ENCODE results near the gene CES3.

Gene CES3

GRCh38 chr16:67013233-67013822, 52.3 kb downstream of the CES3 start:
- H3K27ac ChIP-seq (ENCODE audit: low read depth, low read length) = no peak overlapping the region
- H3K4me3 ChIP-seq (ENCODE audit: low read length) = peak overlapping the region; percentile 64
- no peaks in the 10 kb centered on the region for H3K36me3 ChIP-seq (ENCODE audit: control insufficient read depth, insufficient read depth, low read length)
- peaks cover 6% of the 10 kb centered on the region for H3K27me3 ChIP-seq (ENCODE audit: control insufficient read depth, insufficient read depth, low read length)
- H3K4me1 ChIP-seq (ENCODE audit: control insufficient read depth, insufficient read depth, low read length) = no peaks in the 10 kb centered on the region
- no peak overlapping the region for H3K9ac ChIP-seq (ENCODE audit: low read length)

GRCh38 chr16:67013823-67014633, 53.0 kb downstream of the CES3 start:
- Histone ChIP-seq H3K27ac (ENCODE audit: low read depth, low read length) (no peak overlapping the region), H3K27me3 (ENCODE audit: control insufficient read depth, insufficient read depth, low read length) (peaks cover 6% of the 10 kb centered on the region), H3K9ac (ENCODE audit: low read length) (no peak overlapping the region), H3K36me3 (ENCODE audit: control insufficient read depth, insufficient read depth, low read length) (no peaks in the 10 kb centered on the region), H3K4me1 (ENCODE audit: control insufficient read depth, insufficient read depth, low read length) (no peaks in the 10 kb centered on the region), H3K4me3 (ENCODE audit: low read length) (peak overlapping the region; percentile 64)

GRCh38 chr16:67014634-67015312, 53.7 kb downstream of the CES3 start:
- Histone ChIP-seq H3K9ac (ENCODE audit: low read length) (no peak overlapping the region), H3K27me3 (ENCODE audit: control insufficient read depth, insufficient read depth, low read length) (peaks cover 6% of the 10 kb centered on the region), H3K27ac (ENCODE audit: low read depth, low read length) (no peak overlapping the region), H3K4me3 (ENCODE audit: low read length) (peak overlapping the region; percentile 64), H3K36me3 (ENCODE audit: control insufficient read depth, insufficient read depth, low read length) (no peaks in the 10 kb centered on the region), H3K4me1 (ENCODE audit: control insufficient read depth, insufficient read depth, low read length) (no peaks in the 10 kb centered on the region)

DNA sequence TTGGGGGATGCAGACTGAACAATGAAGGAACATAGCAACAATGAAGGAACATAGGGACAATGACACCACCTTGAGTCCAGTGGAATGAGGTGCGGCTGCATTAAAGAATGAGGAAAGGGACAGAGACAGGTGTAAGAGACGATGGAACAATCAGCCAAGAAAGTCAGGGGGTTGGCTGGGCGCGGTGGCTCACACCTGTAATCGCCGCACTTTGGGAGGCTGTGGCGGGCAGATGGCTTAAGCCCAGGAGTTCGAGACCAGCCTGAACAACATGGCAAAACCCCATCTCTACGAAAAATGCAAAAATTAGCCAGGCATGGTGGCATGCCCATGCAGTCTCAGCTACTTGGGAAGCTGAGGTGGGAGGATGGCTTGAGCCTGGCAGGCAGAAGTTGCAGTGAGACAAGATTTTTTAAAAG, 54.3 kb downstream of the CES3 start:
- Histone ChIP-seq H3K4me1 (ENCODE audit: control insufficient read depth, insufficient read depth, low read length) (no peaks in the 10 kb centered on the region), H3K36me3 (ENCODE audit: control insufficient read depth, insufficient read depth, low read length) (no peaks in the 10 kb centered on the region), H3K4me3 (ENCODE audit: low read length) (no peak overlapping the region), H3K9ac (ENCODE audit: low read length) (no peak overlapping the region), H3K27ac (ENCODE audit: low read depth, low read length) (no peak overlapping the region), H3K27me3 (ENCODE audit: control insufficient read depth, insufficient read depth, low read length) (peaks cover 6% of the 10 kb centered on the region)

DNA sequence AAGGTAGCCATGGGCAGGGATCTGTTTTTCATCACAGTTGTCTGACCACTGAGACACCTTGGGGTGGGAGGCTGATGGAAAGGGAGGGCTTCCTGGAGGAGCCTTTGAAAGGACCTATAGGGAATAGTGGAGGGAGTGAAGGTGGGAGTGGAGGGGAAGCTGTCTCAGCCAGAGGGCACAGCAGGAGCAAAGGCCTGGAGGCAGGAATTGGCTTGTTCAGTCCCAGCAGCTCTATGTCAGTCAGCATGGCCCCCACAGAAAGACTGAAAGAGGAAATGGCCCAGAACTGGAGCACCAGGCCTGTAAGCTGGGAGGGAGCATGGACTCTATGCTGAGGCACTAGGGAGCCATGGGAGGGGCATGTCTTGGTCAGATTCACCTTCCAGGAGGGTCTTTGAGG, 55.1 kb downstream of the CES3 start:
- H3K9ac ChIP-seq (ENCODE audit: low read length) = no peak overlapping the region
- H3K27ac ChIP-seq (ENCODE audit: low read depth, low read length) = no peak overlapping the region
- no peaks in the 10 kb centered on the region for H3K4me1 ChIP-seq (ENCODE audit: control insufficient read depth, insufficient read depth, low read length)
- no peaks in the 10 kb centered on the region for H3K36me3 ChIP-seq (ENCODE audit: control insufficient read depth, insufficient read depth, low read length)
- H3K4me3 ChIP-seq (ENCODE audit: low read length) = no peak overlapping the region
- peaks cover 6% of the 10 kb centered on the region for H3K27me3 ChIP-seq (ENCODE audit: control insufficient read depth, insufficient read depth, low read length)

DNA sequence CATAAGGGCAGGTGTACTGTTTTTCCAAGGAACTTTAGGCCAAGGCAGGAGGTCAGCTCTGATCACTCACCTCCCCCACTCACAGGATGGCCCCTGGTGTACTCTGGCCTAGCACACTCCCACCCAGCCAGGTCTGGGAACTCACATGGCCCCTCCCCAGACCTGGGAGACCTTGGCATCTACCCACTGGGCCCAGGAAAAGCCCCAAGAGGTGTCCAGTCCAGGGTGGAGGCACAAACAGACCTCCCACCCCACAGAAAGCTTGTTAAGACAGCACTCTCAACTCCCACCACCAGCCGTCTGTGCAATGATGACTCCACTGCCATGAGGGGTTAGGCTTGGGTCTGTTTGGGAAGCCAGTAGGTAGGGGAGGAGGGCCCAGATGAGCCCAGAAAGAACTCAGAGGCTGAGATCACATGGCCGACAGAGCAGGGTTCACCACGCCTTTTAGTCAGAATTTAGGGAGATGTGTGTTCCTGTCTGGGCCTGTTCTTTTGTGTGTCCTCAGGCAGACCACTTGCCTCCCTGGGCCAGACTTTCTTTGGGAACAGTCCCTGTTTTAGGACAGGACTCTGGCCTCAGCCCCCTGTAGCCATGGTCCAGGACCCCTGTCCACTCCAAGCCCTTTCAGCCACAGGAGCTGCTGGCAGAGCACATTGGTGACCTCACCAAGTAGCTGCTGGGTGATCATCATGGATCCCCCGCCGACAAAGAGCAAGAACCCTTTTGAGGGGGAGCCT, 55.8 kb downstream of the CES3 start:
- no peaks in the 10 kb centered on the region for H3K4me1 ChIP-seq (ENCODE audit: control insufficient read depth, insufficient read depth, low read length)
- no peak overlapping the region for H3K9ac ChIP-seq (ENCODE audit: low read length)
- no peaks in the 10 kb centered on the region for H3K36me3 ChIP-seq (ENCODE audit: control insufficient read depth, insufficient read depth, low read length)
- H3K27me3 ChIP-seq (ENCODE audit: control insufficient read depth, insufficient read depth, low read length) = peaks cover 6% of the 10 kb centered on the region
- H3K27ac ChIP-seq (ENCODE audit: low read depth, low read length) = no peak overlapping the region
- H3K4me3 ChIP-seq (ENCODE audit: low read length) = no peak overlapping the region

DNA sequence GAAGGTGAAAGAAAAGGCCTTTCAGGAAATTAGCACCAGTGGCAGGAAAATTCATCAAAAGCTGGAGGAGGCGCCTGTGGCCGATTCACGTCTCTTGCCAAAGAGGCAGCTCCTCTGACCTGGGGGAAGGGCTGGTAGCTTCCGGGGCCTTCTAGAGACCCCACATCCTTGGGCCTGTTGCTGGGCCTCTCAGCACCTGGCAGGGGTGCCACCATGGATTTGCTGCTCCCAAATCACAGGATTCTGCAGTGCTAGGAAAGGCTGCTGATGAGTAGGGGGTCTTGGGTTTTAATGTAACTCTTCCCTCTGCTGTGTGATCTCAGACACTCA, 56.3 kb downstream of the CES3 start:
- H3K36me3 ChIP-seq (ENCODE audit: control insufficient read depth, insufficient read depth, low read length) = no peaks in the 10 kb centered on the region
- no peaks in the 10 kb centered on the region for H3K4me1 ChIP-seq (ENCODE audit: control insufficient read depth, insufficient read depth, low read length)
- peaks cover 6% of the 10 kb centered on the region for H3K27me3 ChIP-seq (ENCODE audit: control insufficient read depth, insufficient read depth, low read length)
- no peak overlapping the region for H3K27ac ChIP-seq (ENCODE audit: low read depth, low read length)
- no peak overlapping the region for H3K4me3 ChIP-seq (ENCODE audit: low read length)
- no peak overlapping the region for H3K9ac ChIP-seq (ENCODE audit: low read length)

GRCh38 chr16:67017810-67018488, 56.9 kb downstream of the CES3 start:
- Histone ChIP-seq H3K9ac (ENCODE audit: low read length) (no peak overlapping the region), H3K4me3 (ENCODE audit: low read length) (no peak overlapping the region), H3K4me1 (ENCODE audit: control insufficient read depth, insufficient read depth, low read length) (no peaks in the 10 kb centered on the region), H3K27me3 (ENCODE audit: control insufficient read depth, insufficient read depth, low read length) (peaks cover 6% of the 10 kb centered on the region), H3K27ac (ENCODE audit: low read depth, low read length) (no peak overlapping the region), H3K36me3 (ENCODE audit: control insufficient read depth, insufficient read depth, low read length) (no peaks in the 10 kb centered on the region)

DNA sequence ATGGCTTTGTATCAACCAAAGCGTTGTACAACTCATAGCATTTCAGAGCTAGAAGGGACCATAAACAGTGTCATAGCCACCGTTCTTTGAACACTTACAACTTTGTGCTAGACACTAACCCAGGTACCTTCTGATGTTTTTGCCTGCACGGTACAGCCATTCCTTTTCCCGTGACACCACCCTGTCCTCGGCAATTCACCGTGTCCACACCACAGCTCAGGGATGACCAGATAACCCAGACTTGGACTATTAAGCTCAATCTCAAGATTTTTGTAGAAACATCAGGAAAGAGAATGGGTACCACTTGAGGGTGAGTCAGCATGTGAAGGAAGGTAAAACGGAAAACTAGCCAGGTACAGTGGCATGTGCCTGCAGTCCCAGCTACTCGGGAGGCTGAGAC, 58.1 kb downstream of the CES3 start:
- Histone ChIP-seq H3K4me1 (ENCODE audit: control insufficient read depth, insufficient read depth, low read length) (no peaks in the 10 kb centered on the region), H3K27me3 (ENCODE audit: control insufficient read depth, insufficient read depth, low read length) (peaks cover 3% of the 10 kb centered on the region), H3K9ac (ENCODE audit: low read length) (no peak overlapping the region), H3K27ac (ENCODE audit: low read depth, low read length) (no peak overlapping the region), H3K4me3 (ENCODE audit: low read length) (no peak overlapping the region), H3K36me3 (ENCODE audit: control insufficient read depth, insufficient read depth, low read length) (no peaks in the 10 kb centered on the region)

DNA sequence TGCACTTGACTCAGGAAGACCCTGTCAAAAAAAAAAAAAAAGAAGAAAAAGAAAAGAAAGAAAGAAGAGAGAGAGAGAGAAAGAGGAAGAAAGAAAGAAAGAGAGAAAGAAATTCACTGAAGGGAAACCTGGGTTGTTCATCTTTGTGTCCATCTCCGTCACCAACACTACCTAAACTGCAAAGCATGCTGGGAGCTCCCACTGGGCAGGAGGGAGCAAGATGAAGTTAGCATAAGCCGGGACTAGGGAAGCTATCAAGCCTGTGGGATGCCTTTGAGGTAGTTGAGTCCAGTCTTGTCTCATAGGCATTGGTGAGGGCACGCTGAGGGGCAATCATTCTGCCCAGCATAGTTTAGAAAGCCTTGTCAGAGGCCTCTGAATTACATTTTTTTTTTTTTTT, 60.3 kb downstream of the CES3 start:
- Histone ChIP-seq H3K27me3 (ENCODE audit: control insufficient read depth, insufficient read depth, low read length) (no peaks in the 10 kb centered on the region), H3K4me3 (ENCODE audit: low read length) (no peak overlapping the region), H3K36me3 (ENCODE audit: control insufficient read depth, insufficient read depth, low read length) (no peaks in the 10 kb centered on the region), H3K9ac (ENCODE audit: low read length) (no peak overlapping the region), H3K27ac (ENCODE audit: low read depth, low read length) (no peak overlapping the region), H3K4me1 (ENCODE audit: control insufficient read depth, insufficient read depth, low read length) (no peaks in the 10 kb centered on the region)

GRCh38 chr16:67022531-67023214, 61.6 kb downstream of the CES3 start:
- Histone ChIP-seq H3K27ac (ENCODE audit: low read depth, low read length) (no peak overlapping the region), H3K9ac (ENCODE audit: low read length) (no peak overlapping the region), H3K4me1 (ENCODE audit: control insufficient read depth, insufficient read depth, low read length) (no peaks in the 10 kb centered on the region), H3K4me3 (ENCODE audit: low read length) (no peak overlapping the region), H3K27me3 (ENCODE audit: control insufficient read depth, insufficient read depth, low read length) (no peaks in the 10 kb centered on the region), H3K36me3 (ENCODE audit: control insufficient read depth, insufficient read depth, low read length) (no peaks in the 10 kb centered on the region)
